Neutrophil (primary cell): ENCODE results near the gene SORCS1.

Experiments used
- H3K27ac ChIP-seq: fragments of 200-600 bp; sonication (generic); 2 replicates; pipeline ENCODE4 v1.5.1; 2016; ENCODE audit warnings: mild to moderate bottlenecking, moderate library complexity
- H3K27me3 ChIP-seq: fragments of 200-600 bp; sonication (generic); 2 replicates; pipeline ENCODE4 v1.6.0; 2016; ENCODE audit warnings: mild to moderate bottlenecking
- H3K36me3 ChIP-seq: fragments of 200-600 bp; sonication (generic); 2 replicates; pipeline ENCODE4 v1.5.1; 2017
- H3K4me1 ChIP-seq, 2 experiments: fragments of 200-600 bp in 1 of 2; sonication (generic) in 1 of 2; 1 replicate in 1 of 2; 2 replicates in 1 of 2; pipeline versions ENCODE4 v1.5.1 to v1.6.1; 2013 to 2016; ENCODE audit warnings: low read depth in 1 of 2, low read length in 1 of 2, mild to moderate bottlenecking in 1 of 2, moderate library complexity in 1 of 2; ENCODE audit not compliant: control insufficient read depth in 1 of 2, insufficient read depth in 1 of 2
- H3K4me3 ChIP-seq, 2 experiments: fragments of 200-600 bp in 1 of 2; sonication (generic) in 1 of 2; 1 replicate in 1 of 2; 2 replicates in 1 of 2; pipeline ENCODE4 v1.5.1; 2013 to 2016; ENCODE audit warnings: low read depth in 1 of 2, low read length in 1 of 2, mild to moderate bottlenecking in 1 of 2, moderate library complexity in 1 of 2
- H3K9me3 ChIP-seq: fragments of 200-600 bp; sonication (generic); 2 replicates; pipeline ENCODE4 v1.5.1; 2016
- CTCF ChIP-seq: fragments of 200-600 bp; sonication (generic); IDR thresholded peaks from 2 replicates; pipeline ENCODE4 v1.5.1; 2016; ENCODE audit warnings: antibody characterized with exemption

SORCS1 gene

GRCh38 chr10:106997721-106998120 is 166.8 kb downstream of the SORCS1 start:
- Histone ChIP-seq H3K27ac (no peak overlapping the region), H3K9me3 (no peaks in the 10 kb centered on the region), H3K36me3 (no peaks in the 10 kb centered on the region), H3K4me1 (no peaks in the 10 kb centered on the region), H3K4me3 (no peak overlapping the region), H3K27me3 (no peaks in the 10 kb centered on the region)
- no peak for TF ChIP-seq CTCF

GRCh38 chr10:106996510-106996909 is 168.0 kb downstream of the SORCS1 start:
- H3K4me1 ChIP-seq, result no peaks in the 10 kb centered on the region
- no peaks in the 10 kb centered on the region for H3K27me3 ChIP-seq
- H3K4me3 ChIP-seq, result no peak overlapping the region
- H3K9me3 ChIP-seq, result no peaks in the 10 kb centered on the region
- no peaks in the 10 kb centered on the region for H3K36me3 ChIP-seq
- no peak overlapping the region for H3K27ac ChIP-seq
- TF ChIP-seq CTCF, result no peak

- Histone ChIP-seq H3K4me1 (no peaks in the 10 kb centered on the region), H3K27ac (no peak overlapping the region), H3K27me3 (no peaks in the 10 kb centered on the region), H3K9me3 (no peaks in the 10 kb centered on the region), H3K36me3 (no peaks in the 10 kb centered on the region), H3K4me3 (no peak overlapping the region)
- TF ChIP-seq CTCF, result no peak
Observed at GRCh38 chr10:106992055-106992454, 172.5 kb downstream of the SORCS1 start.

GRCh38 chr10:106991091-106991490 is 173.4 kb downstream of the SORCS1 start:
- no peaks in the 10 kb centered on the region for H3K27me3 ChIP-seq
- no peaks in the 10 kb centered on the region for H3K9me3 ChIP-seq
- no peak overlapping the region for H3K27ac ChIP-seq
- H3K4me3 ChIP-seq, result no peak overlapping the region
- no peaks in the 10 kb centered on the region for H3K36me3 ChIP-seq
- TF ChIP-seq CTCF, result no peak
- H3K4me1 ChIP-seq, result no peaks in the 10 kb centered on the region

- Histone ChIP-seq H3K4me1 (no peaks in the 10 kb centered on the region), H3K36me3 (no peaks in the 10 kb centered on the region), H3K27me3 (no peaks in the 10 kb centered on the region), H3K4me3 (no peak overlapping the region), H3K9me3 (no peaks in the 10 kb centered on the region), H3K27ac (no peak overlapping the region)
- TF ChIP-seq CTCF, result no peak
Observed at GRCh38 chr10:106987362-106987761, 177.1 kb downstream of the SORCS1 start.

GRCh38 chr10:106982268-106982667 is 182.2 kb downstream of the SORCS1 start:
- no peaks in the 10 kb centered on the region for H3K9me3 ChIP-seq
- no peak overlapping the region for H3K4me3 ChIP-seq
- H3K36me3 ChIP-seq, result no peaks in the 10 kb centered on the region
- no peak overlapping the region for H3K27ac ChIP-seq
- TF ChIP-seq CTCF, result no peak
- H3K27me3 ChIP-seq, result no peaks in the 10 kb centered on the region
- no peaks in the 10 kb centered on the region for H3K4me1 ChIP-seq
